Muscle layer of colon (tissue), 2 donors: ENCODE results near the gene SDK2.
"Not testable (repeated sequence)": the region's sequence is repeated elsewhere in the genome, so short reads cannot be mapped to it uniquely, and the experiment has no call there.

Source experiments
- H3K27ac ChIP-seq: one replicate; pipeline ENCODE4 v1.7.0; 2013; ENCODE audit warnings: low read depth, mild to moderate bottlenecking, low read length, moderate library complexity
- H3K27me3 ChIP-seq, 2 donors: one replicate each; pipeline ENCODE4 v1.7.0; 2013; ENCODE audit warnings: low read length in 2 of 2, mild to moderate bottlenecking in 2 of 2; ENCODE audit not compliant: insufficient read depth in 2 of 2, control insufficient read depth in 1 of 2
- H3K36me3 ChIP-seq: one replicate; pipeline ENCODE4 v1.7.0; 2013; ENCODE audit warnings: mild to moderate bottlenecking, low read length; ENCODE audit not compliant: insufficient read depth
- H3K4me1 ChIP-seq: one replicate; pipeline ENCODE4 v1.7.0; 2013; ENCODE audit warnings: mild to moderate bottlenecking, low read length; ENCODE audit not compliant: insufficient read depth
- H3K4me3 ChIP-seq, 2 donors: one replicate each; pipeline ENCODE4 v1.7.0; 2013; ENCODE audit warnings: low read length in 2 of 2, low read depth in 1 of 2, mild to moderate bottlenecking in 1 of 2, moderate library complexity in 1 of 2
- H3K9ac ChIP-seq: one replicate; pipeline ENCODE4 v1.7.0; 2013; ENCODE audit warnings: low read length
- H3K9me3 ChIP-seq: one replicate; pipeline ENCODE4 v1.7.0; 2013; ENCODE audit warnings: mild to moderate bottlenecking, low read length
- donor health status: abdominal sarcoma.
- donor health status: Adenocarcinoma of cecum.

Gene SDK2

DNA sequence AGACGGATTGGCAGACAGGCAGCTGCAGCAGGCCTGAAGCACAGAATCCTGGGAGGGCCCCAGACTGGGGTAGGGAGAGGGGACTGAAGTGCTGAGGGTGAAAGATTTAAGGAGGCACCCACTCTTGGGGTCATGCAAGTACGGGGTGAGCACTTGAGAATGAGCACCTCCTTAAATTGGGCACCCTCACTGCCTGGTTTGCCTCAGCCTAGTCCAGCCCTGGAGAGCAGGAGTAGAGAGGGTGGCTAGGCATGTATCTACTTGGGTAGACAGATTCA lies 178.4 kb downstream of the SDK2 start:
- Histone ChIP-seq H3K27me3 (no peaks in the 10 kb centered on the region), H3K9me3 (no peaks in the 10 kb centered on the region), H3K4me3 (no peak overlapping the region), H3K9ac (no peak overlapping the region), H3K4me1 (no peaks in the 10 kb centered on the region), H3K36me3 (no peaks in the 10 kb centered on the region), H3K27ac (no peak overlapping the region)

DNA sequence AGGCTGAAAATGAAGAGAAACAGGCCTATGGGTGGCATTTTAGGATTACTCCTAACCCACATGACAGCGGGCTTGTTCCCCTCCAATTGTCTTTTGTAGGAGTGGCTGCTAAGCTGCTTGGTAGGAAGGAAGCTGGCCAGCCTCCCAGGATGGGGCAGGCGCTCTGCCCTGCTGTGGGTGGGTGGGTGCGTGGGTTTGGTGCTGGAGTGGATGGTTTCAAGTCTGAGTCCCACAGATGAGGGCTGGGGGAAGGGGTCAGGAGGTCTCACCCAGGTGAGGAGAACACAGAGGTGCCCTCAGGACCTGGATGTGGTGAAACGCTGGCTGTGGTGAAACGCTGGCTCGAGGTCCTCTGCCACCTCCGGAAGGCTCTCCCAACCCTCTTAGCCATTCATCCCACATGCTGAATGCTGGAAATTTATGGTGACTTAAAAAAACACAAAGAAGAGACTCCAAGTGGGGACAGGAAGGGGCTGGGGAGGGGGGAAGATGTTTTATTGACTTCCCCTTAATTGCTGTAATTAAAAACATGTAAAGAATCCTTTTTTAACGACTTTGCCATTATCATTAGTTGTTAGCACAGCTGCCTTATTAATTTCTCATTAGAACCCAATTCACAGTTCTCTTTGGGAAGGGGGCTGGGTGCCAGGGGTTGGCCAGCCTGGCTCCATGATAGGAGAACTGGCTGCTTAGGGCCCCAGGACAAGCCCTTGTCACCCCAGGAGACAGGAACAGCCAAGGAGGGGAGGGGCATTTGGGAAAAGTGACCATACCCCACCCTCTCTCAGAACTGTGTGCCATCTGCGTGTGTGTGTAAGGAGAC lies 178.9 kb downstream of the SDK2 start:
- no peak overlapping the region for H3K4me3 ChIP-seq
- no peak overlapping the region for H3K27ac ChIP-seq
- H3K9me3 ChIP-seq: no peaks in the 10 kb centered on the region
- no peaks in the 10 kb centered on the region for H3K4me1 ChIP-seq
- H3K27me3 ChIP-seq: no peaks in the 10 kb centered on the region
- no peak overlapping the region for H3K9ac ChIP-seq
- no peaks in the 10 kb centered on the region for H3K36me3 ChIP-seq

DNA sequence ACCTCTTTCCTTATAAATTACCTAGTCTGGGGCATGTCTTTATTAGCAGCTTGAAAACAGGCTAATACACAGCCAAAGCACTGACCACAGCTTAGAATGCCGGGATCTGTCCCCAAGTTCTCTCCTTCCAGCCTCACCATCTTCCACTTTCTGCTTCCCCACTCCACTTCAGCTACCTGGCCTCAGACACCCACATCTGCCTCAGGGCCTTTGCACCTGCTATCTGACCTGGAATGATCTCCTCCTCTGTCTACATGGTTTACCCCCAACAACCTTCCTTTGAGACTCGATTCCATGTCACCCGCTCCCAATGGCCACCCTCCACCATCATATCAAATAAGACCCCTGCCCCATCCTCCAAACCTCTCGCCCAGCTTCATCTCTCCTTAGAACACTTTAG lies 179.8 kb downstream of the SDK2 start:
- Histone ChIP-seq H3K27ac (no peak overlapping the region), H3K9ac (no peak overlapping the region), H3K36me3 (no peaks in the 10 kb centered on the region), H3K4me3 (no peak overlapping the region), H3K27me3 (no peaks in the 10 kb centered on the region), H3K4me1 (no peaks in the 10 kb centered on the region), H3K9me3 (no peaks in the 10 kb centered on the region)

DNA sequence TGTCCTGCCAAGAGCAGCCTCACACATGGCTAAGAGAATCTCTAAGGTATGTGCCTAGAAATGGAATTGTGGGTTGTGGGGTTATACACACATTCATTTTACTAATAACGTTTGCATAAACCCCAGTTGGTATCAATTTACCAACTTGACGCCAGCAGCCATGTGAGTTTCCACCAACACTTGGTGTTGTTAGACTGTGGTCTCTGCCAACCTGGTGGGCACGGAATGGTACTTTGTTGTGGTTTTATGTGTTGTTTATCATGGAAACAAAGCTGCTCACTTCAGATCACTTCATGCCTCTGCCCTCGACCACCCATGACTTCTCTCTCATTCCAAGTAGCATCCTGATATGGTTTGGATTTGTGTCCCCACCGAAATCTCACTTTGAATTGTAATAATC lies 180.4 kb downstream of the SDK2 start:
- Histone ChIP-seq H3K9ac (no peak overlapping the region), H3K27ac (no peak overlapping the region), H3K9me3 (no peaks in the 10 kb centered on the region), H3K4me3 (no peak overlapping the region), H3K27me3 (no peaks in the 10 kb centered on the region), H3K4me1 (no peaks in the 10 kb centered on the region), H3K36me3 (no peaks in the 10 kb centered on the region)

DNA sequence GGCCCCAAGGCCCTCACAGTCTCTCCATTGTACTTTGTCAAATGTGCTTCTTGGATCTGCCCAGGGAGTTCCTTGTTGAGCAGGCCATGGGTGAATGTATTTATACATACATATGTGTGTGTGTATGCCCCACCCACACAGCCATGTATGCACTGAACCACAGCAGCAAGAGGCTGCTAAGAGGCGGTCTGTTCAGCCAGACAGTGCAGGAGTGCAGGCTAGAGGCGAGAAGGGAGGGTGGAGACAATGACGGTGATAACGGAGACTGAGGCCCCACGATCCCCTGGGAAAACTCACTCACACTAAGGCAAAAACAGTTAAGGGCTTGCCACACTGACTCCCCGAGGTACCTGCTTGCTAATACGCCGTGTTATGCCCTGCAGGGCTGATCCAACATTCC lies 181.4 kb downstream of the SDK2 start:
- no peaks in the 10 kb centered on the region for H3K9me3 ChIP-seq
- no peak overlapping the region for H3K4me3 ChIP-seq
- no peaks in the 10 kb centered on the region for H3K27me3 ChIP-seq
- no peaks in the 10 kb centered on the region for H3K36me3 ChIP-seq
- H3K27ac ChIP-seq: no peak overlapping the region
- no peaks in the 10 kb centered on the region for H3K4me1 ChIP-seq
- H3K9ac ChIP-seq: no peak overlapping the region

DNA sequence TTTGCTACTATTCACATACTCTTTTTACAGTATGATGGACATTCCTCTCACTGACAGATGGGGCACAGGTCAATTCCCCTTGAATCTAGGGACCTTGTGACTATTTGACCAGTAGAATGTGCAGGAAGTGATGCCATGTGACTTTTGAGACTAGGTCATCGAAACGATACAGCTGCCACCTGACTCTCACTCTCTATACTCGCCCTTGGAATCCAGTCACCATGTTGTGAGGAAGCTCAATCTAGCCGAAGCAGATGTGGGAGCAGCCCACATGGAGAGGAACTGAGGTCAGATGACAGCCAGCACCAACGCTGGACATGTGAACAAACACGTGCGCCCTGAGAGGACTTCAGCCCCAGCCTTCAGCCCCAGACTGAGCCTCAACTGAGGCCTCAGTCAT lies 184.3 kb downstream of the SDK2 start:
- H3K4me3 ChIP-seq: no peak overlapping the region
- no peaks in the 10 kb centered on the region for H3K27me3 ChIP-seq
- H3K27ac ChIP-seq: no peak overlapping the region
- H3K36me3 ChIP-seq: no peaks in the 10 kb centered on the region
- no peaks in the 10 kb centered on the region for H3K4me1 ChIP-seq
- no peaks in the 10 kb centered on the region for H3K9me3 ChIP-seq
- no peak overlapping the region for H3K9ac ChIP-seq

DNA sequence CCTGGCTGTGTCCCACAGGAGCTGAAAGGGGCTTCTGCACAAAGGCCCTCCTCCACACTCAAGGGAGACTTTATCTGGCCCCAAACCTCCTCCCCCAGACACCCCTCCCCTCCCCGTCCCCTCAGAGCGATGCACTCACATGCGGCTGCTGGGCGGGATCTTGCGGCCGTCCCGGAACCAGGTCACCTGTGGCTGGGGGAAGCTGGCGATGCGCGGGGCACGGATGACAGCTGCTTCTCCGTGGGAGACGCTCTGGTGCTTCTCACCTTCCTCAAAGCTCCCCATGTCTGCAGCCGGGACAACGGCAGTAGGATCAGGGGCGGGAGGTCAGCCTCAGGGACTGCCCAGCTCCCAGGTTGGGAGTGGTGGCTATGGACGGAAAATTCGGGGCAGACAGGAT lies 188.5 kb downstream of the SDK2 start:
- Histone ChIP-seq H3K27ac (no peak overlapping the region), H3K36me3 (no peaks in the 10 kb centered on the region), H3K27me3 (no peaks in the 10 kb centered on the region), H3K4me1 (no peaks in the 10 kb centered on the region), H3K9me3 (peaks cover 4% of the 10 kb centered on the region), H3K4me3 (no peak overlapping the region), H3K9ac (no peak overlapping the region)

DNA sequence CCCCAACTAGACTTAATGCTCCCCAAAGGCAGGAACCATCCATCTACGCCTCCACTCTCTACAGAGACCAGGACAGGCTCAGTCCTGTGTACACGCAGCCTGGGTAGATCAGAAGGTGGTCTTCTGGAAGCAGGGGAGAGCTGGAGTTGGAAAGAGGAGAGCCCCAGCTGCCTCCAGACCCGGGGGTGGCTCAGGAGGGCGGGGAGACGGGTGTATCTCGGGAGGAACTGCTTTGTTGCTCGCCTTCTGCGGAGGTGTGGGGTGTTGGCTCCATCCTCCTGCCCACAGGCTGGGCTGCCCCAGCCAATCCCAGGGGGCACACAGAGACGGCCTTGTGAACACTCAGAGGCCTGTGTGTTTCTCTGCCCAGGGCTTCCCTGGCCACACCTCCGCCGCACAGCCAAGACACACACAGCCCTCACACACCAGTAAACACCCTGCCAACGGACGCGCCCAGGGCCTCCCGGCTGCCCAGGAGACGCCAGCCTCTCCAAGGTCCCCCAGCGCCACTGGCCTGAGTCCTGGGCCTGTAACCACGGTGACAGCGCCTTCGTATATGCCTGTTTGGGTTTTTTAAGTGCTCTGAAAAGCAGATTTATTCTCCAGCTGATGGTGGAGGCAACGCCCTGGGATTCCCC lies 189.1 kb downstream of the SDK2 start:
- Histone ChIP-seq H3K27me3 (no peaks in the 10 kb centered on the region), H3K4me1 (no peaks in the 10 kb centered on the region), H3K9me3 (peaks cover 4% of the 10 kb centered on the region), H3K36me3 (no peaks in the 10 kb centered on the region), H3K27ac (no peak overlapping the region), H3K9ac (no peak overlapping the region), H3K4me3 (no peak overlapping the region)

DNA sequence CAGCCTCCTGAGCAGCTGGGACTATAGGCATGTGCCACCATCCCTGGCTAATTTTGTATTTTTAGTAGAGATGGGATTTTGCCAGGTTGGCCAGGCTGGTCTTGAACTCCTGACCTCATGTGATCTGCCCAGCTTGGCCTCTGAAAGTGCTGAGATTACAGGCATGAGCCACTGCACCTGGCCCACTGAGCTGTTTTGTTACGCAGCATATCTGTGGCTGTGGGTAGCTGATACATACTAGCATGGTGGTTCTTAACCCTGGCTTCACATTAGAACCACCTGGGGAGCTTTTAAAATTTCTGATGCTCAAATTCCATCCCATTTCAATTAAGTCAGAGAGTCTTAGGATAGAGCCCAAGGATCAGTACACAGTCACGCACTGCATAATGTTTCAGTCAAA lies 190.8 kb downstream of the SDK2 start:
- H3K4me1 ChIP-seq, H3K36me3 ChIP-seq, H3K4me3 ChIP-seq, H3K27ac ChIP-seq, H3K9me3 ChIP-seq, H3K9ac ChIP-seq, H3K27me3 ChIP-seq: not testable (repeated sequence)

DNA sequence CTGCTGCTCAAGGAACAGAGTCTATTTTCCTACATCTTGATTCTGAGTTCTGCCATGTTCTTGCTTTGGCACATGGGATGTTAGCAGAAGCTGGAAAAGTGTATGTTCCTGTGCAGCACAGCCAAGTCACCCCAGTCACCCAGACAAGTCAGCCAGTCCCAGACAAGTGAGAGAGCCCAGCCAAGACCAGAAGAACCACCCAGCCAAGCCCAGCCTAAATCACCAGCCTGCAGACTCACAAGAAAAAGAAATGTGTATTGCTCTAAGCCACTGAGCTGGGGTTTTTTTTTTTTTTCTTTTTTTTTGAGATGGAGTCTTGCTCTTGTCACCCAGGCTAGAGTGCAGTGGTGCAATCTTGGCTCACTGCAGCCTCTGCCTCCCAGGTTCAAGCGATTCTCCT lies 191.2 kb downstream of the SDK2 start:
- Histone ChIP-seq H3K27ac (no peak overlapping the region), H3K9me3 (peaks cover 4% of the 10 kb centered on the region), H3K9ac (no peak overlapping the region), H3K36me3 (no peaks in the 10 kb centered on the region), H3K27me3 (no peaks in the 10 kb centered on the region), H3K4me3 (no peak overlapping the region), H3K4me1 (no peaks in the 10 kb centered on the region)

DNA sequence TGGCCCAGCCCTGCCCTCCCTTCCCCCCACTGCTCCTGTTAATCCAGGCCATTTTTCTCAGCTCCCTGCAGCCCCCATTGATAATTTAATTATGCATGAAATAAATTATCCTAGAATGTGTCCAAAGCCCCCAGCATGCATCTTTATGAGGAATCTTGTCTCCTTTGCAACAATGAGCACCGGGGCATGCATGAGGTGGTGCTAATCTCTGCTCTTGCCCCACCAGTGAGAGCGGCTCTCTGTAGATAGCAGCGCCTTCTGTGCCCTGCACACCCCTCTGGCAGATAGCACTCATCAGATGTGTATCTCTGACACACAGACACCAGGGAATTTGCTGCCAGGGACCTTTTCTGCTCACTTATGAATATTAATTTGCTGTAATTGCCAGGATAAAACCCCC lies 192.2 kb downstream of the SDK2 start:
- Histone ChIP-seq H3K9ac (no peak overlapping the region), H3K36me3 (no peaks in the 10 kb centered on the region), H3K27ac (no peak overlapping the region), H3K4me1 (no peaks in the 10 kb centered on the region), H3K9me3 (peaks cover 4% of the 10 kb centered on the region), H3K4me3 (no peak overlapping the region), H3K27me3 (no peaks in the 10 kb centered on the region)

DNA sequence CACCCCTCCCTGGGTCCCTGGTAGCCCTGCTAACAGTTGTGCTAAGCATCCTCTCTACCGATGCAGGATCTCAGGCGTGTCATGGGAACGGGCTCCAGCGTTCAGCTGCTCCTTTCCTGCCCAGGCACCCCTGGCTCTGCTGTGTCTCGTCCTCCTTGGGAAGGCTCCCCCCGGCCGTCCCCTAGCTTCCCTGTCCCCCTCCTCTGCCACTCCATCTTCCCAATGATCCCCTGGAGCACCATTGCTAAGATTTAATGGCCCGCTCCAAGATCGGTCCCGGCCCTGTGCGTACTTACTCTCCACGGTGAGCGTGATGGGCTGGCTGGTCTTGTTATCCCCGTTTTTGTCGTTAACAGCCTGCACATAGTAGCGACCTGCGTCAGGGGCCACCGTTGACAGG lies 196.9 kb downstream of the SDK2 start:
- H3K9me3 ChIP-seq: no peaks in the 10 kb centered on the region
- H3K4me1 ChIP-seq: no peaks in the 10 kb centered on the region
- no peaks in the 10 kb centered on the region for H3K27me3 ChIP-seq
- H3K36me3 ChIP-seq: no peaks in the 10 kb centered on the region
- H3K4me3 ChIP-seq: no peak overlapping the region
- H3K27ac ChIP-seq: no peak overlapping the region
- H3K9ac ChIP-seq: no peak overlapping the region
